Activated CD4-positive, alpha-beta T cell treated with anti-CD3 and anti-CD28 coated beads, Interleukin-2, Interleukin-6, amounts not matched to agents 100 ng/mL and 50 ng/mL, durations not matched to agents 16 hours and 8 hours (primary cell): Measurements from ENCODE around the gene CRTC3.
A peak's percentile ranks its signal among the peaks of the same experiment; 100 is the strongest.
"Not testable (repeated sequence)": the region's sequence is repeated elsewhere in the genome, so short reads cannot be mapped to it uniquely, and the experiment has no call there.

ENCODE experiments used
- DNase-seq: peaks from one replicate; pipeline ENCODE4 v3.0.0-alpha.2; 2020

Gene CRTC3

GRCh38 chr15:90529371-90530249 lies at the start of gene CRTC3:
TSS of gene CRTC3 (plus strand) at chr15:90529923. CDS start at chr15:90530072, 149 bp downstream.
- DNase-seq = peak; percentile 58

DNA sequence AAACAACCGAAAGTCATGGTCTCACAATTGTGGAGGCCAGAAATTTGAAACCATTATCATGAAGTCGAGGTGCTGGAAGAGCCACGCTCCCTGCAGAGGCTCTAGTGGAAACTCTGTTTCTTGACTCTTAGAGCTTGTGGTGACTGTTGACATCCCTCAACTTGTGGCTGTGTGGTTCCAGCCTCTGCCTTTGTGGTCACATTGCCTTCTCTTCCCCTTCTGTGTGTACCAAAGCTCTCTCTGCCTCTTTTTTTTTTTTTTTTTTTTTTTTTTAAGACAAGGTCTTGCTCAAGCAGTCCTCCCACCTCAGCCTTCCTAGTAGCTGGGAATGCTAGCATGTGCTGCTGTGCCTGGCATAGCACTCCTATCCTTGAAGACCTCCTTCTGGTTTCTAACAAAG lies 48.7 kb upstream of the CRTC3 start:
- DNase-seq = peak; percentile 49

DNA sequence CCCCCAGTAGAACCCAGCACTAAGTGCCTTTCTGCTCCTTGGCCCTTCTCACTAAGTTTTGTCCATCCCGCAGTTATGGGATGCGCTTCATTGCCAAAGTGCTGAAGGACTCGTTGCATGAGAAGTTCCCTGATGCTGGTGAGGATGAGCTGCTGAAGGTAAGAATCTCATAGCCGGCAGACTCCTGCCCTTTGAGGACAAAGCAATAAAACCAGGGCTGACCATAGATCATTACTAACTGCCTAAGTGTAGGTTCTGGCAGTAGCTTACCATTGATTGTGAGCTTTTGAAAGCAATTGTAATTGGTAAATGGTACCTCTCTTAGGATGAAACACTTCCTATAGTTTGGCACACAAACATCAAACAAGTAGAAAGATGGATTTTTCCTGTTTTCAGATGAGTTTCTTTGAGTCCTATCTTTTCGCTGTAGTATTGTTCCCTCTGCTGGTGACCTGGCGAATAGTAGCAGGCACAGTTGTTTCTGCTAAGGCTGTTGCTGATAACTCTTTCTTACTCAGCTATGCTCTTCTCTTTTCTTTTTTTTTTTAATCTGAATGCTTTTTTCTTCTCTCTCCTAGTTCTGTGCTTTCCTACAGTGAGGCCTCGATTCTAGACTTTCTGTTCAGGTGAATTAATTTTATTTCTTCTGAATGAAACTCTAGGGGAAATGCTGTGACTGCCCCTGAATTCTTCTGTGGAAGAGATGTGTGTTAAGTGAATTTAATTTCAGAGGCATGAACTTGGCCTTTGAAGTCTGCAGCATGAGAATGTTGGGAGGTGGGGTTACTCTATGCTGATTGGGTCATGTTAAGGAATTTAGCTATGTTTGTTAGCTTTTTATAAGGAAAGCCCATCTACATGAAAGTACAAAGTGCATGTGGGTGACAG lies 47.4 kb upstream of the CRTC3 start:
- DNase-seq = peak; percentile 34

GRCh38 chr15:90483012-90483307 lies 46.8 kb upstream of the CRTC3 start:
- no peak for DNase-seq

GRCh38 chr15:90483637-90484036 lies 46.1 kb upstream of the CRTC3 start:
- DNase-seq = no peak

GRCh38 chr15:90487186-90487585 lies 42.5 kb upstream of the CRTC3 start:
- no peak for DNase-seq

GRCh38 chr15:90489514-90489913 lies 40.2 kb upstream of the CRTC3 start:
- no peak for DNase-seq

DNA sequence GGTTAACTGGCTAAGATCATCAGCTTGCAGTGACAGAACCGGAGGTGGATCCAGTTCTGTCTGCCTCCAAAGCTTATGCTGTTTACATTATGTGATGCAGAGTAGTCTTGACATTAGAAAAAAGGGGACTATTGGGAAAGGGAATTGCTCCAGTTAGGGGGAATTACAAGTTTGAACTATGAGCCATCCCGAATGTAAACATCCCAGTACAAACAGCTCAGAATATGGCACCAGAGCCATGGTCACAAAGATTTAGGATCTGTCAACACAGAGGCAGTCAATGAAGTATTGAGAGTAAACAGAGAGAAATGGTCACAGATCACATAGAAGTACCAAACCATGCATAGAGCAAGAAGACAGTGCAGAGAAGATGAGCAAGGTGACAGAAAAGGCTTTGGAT lies 39.8 kb upstream of the CRTC3 start:
- no peak for DNase-seq

- DNase-seq = no peak
These were observed 36.1 kb upstream of the CRTC3 start for GRCh38 chr15:90493647-90494046.

DNA sequence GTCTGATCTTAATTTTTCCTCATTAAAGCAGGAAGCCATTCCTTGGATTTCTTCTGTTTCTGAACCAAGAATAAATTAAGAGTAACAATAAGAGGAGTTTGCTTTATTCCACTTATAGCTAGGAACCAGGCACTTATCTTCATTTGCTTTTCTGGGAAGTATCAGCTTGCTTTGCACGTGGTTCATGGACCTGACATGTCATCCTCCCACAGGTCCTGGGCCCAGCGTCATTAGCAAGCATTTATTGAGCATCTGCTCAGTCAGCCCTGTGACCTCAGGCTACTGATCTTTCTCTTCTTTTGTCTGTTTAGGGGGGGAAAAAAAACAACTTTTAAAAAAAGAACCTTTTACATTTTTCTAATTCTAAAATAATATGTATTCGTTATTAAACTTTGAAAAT lies 34.7 kb upstream of the CRTC3 start:
- DNase-seq = no peak

DNA sequence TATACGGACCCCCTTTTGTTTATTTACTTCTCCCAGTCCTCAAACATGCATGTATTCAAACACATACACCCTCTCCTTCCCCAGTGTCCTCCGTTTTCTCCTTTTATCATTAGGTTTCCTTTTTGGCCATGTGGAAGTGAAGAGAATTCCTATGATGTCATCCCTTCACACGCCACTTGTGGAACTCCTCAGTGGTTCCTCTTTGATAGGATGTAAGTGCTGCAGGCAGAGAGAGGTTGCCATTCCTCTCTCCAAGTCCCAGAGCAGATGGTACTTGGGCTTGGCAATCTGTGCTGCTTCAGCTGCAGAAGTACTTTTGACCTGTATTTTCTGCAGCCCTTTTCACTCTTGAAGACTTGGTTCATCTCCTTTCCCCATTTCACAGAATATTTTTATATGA lies 32.9 kb upstream of the CRTC3 start:
- no peak for DNase-seq

DNA sequence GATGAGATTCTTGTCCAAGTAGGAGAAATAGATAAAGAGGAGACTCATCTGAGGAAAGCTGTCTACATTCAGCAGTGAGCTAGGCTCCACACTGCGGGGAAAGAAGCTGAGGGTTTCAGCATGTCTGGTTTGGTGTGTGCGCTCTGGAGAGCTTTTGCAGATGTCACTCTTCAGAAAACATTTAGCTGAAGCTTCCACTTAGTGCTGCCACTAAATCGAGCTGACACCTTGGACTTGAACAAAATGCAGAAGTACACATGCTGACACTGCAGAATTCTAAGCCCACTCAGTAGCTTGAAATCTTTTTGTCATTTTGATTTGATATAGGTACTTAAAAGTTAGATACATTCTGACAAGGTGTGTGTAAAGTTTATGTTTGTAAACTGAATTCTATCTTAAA lies 32.3 kb upstream of the CRTC3 start:
- DNase-seq = no peak

GRCh38 chr15:90497912-90498311 lies 31.8 kb upstream of the CRTC3 start:
- DNase-seq = no peak

DNA sequence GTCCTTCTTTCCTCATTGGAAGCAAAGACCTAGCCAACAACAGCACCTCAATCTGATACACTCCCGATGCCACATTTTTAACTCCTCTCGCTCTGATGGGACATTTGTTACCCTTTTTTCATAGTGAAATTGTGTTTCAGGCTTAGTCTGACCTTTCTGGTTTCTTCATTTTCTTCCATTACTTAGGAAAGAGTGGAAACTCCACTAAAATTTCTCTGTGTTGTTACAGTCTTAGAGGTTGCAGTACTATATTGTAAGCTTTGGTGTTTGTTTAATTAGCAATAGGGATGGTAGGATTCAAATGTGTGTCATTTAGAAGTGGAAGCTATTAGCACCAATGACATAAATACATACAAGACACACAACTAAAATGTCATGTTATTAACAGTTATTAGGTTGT lies 29.6 kb upstream of the CRTC3 start:
- DNase-seq = no peak

- no peak for DNase-seq
These were observed 27.8 kb upstream of the CRTC3 start for GRCh38 chr15:90501898-90502297.

DNA sequence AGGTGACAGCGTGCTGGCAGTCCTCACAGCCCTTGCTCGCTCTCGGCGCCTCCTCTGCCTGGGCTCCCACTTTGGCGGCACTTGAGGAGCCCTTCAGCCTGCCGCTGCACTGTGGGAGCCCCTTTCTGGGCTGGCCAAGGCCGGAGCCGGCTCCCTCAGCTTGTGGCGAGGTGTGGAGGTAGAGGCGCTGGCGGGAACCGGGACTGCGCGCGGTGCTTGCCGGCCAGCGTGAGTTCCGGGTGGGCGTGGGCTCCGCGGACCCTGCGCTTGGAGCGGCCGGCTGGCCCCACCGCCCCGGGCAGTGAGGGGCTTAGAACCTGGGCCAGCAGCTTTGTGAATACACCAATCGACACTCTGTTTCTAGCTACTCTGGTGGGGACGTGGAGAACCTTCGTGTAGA lies 18.9 kb upstream of the CRTC3 start:
- not testable (repeated sequence) for DNase-seq

- not testable (repeated sequence) for DNase-seq
These were observed 18.5 kb upstream of the CRTC3 start for GRCh38 chr15:90511211-90511618.

- no peak for DNase-seq
These were observed 17.4 kb upstream of the CRTC3 start for GRCh38 chr15:90512276-90512675.

GRCh38 chr15:90512981-90513380 lies 16.7 kb upstream of the CRTC3 start:
- DNase-seq = no peak

DNA sequence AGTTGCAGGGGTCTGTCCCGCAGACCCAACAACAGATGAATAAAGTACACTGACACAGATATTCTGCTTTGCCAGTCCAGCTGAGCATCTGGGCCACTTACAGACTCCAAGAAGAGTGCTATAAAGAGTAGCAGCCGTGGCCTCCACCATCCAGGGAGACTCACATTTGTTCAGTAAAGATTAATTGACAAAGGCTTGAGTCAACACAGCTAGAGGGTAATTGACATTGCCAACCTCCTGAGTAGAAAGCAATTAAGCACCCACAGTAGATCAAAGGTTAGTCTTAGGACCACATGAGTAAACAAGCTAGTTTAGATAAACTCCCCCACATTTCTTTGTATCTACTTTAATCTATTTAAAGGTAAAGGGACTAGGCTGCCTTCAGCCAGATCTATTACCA lies 16.3 kb upstream of the CRTC3 start:
- DNase-seq = no peak

- not testable (repeated sequence) for DNase-seq
These were observed 15.8 kb upstream of the CRTC3 start for GRCh38 chr15:90513893-90514292.

DNA sequence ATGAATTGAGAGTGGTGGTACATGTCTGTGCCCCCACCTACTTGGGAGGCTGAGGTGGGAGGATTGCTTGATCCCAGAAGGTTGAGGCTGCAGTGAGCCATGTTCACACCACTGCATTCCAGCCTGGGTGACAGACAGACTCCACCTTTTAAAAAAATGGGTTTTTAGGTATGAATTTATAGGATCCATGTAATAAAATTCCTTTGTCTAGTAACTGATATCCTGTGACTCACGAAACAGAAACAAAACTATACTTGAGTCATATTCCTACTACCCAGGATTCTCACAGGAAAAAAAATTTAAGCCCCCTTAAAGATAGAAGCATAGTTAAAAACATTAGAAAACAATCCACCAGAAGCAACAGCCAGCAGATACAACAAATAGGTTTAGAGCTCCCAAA lies 10.0 kb upstream of the CRTC3 start:
- DNase-seq = no peak

- no peak for DNase-seq
These were observed 9.4 kb upstream of the CRTC3 start for GRCh38 chr15:90520365-90520764.

DNA sequence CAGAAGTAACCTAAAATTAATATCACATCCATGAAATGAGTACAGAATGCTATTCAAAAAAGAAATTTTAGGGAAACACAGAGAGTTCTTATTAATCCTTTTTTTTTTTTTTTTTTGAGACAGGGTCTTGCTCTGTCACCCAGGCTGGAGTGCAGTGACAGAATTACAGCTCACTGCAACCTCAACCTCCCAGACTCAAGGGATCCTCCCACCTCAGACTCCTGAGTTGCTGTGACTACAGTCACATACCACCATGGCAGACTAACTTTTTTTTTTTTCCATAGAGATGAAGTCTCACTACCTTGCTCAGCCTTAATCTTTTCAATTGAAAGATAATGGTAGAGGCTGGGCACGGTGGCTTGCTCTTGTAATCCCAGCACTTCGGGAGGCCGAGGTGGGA lies 6.3 kb upstream of the CRTC3 start:
- DNase-seq = no peak
